ENCODE results near the gene SELPLG.
"Not testable (repeated sequence)": the region's sequence is repeated elsewhere in the genome, so short reads cannot be mapped to it uniquely, and the experiment has no call there.

Gene SELPLG

DNA sequence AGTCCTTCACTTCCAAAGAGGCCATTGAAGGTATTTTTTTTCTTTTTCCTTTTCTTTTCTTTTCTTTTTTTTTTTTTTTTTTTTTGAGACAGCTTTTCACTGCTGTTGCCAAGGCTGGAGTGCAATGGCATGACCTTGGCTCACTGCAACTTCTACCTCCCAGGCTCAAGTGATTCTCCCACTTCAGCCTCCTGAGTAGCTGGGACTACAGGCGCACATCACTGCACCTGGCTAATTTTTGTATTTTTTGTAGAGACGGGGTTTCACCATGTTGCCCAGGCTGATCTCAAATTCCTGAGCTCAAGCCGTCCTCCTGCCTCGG lies 14.8 kb downstream of the SELPLG start:
- not testable (repeated sequence) for DNase-seq (ENCODE audit: low read depth)

DNA sequence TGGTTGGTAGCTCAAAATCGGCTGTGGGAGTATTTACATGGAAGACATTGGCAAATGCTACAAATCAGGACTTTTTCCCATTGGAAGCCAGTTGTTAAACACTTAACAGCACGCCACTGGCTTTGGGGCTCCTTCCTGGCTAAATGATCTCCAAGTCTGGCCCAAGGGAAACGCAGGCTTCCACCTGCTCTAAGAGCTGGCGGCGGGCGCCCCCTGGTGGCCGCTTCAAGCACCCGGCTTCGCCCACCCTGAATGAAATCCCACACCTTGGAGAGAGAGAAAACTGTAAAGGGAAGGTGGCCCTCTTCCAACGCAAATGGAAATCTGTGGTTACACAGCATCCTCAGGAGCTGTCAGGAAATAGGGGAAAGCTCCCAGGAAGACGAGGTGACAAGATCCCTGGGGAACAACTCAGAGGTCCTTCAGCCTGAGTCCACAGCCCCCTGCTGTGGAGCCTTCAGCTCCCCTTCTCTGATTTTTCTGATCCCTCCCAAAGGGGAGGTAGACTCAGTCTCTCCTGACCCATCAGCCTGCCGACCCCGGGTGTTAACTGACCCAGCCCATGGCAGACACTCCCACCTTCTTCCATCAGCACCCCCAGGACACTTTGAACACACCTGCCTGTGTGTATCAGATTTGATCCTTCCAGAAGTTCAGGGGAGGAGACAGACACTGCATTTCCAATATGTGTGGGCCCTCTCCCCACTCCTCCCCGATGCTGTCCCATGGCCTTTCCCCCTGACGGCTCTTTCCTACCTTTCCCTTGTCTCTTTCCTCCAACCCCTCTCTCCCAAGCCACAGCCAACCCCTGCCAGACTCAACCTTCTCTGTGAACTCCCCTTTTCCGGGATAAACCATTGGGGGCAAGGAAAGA lies 15.4 kb downstream of the SELPLG start:
- DNase-seq (ENCODE audit: low read depth) = peak; percentile 73

DNA sequence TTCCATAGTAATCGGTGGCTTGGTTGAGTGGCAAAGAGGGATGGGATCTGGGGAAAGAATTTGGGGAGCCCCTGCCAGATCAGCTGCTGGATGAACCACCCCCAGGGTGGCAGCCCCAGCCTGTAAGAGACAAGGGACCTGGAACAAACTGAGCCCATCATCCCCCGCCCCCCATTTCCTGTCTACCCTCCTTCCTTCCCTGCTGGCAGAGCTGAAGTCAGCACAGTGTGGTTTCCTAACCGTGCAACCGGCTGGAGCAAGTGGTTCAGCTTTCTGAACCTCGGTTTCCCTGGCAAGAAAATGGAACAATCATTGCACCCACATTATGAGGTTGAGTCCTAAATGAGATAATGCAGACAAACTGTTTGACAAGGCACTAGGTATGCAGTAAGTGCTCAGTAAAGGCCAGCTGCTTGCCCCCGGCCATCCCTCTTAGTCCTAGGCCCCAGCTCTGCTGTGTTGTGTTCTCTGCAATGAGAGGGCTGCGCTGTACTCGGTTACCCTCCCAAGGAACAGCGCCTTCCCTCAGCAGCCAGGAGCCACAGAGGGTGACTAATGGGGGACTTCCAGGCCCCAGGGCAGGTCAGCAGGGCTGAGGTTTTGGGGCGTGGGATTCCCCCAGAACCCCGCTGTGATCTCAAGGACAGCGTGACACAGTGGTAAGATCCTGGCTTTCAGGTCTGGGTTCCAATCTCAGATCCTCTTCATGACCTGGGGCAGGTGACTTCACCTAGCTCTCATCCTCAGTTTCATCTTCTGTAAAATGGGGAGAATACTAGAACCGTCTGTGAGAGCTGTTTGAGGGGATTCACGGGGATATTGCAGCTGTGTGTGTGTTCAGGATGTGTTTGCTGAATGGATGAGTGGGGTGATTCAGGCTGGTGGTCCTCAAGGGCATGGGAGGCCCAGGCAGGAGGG lies 16.5 kb downstream of the SELPLG start:
- DNase-seq (ENCODE audit: low read depth) = no peak

DNA sequence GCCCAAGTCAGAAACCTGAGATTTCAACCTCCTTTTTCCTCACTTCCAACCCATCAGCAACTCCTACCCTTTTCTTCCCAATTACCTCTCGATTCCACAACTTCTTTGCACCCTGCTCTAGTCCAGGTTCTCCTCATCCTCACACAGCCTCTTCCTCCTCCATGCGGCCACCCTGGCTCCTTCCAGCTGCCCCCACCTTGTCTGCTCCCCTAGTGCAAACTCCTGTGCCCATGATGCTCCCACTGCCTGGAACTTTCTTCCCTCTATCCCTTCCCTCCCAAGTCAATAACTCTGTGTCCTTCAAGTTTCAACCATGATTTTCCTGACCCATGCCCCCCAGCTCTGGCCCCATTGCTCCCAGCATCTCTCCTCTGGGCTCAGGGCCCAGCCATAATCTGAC lies 17.3 kb downstream of the SELPLG start:
- DNase-seq (ENCODE audit: low read depth) = no peak

DNA sequence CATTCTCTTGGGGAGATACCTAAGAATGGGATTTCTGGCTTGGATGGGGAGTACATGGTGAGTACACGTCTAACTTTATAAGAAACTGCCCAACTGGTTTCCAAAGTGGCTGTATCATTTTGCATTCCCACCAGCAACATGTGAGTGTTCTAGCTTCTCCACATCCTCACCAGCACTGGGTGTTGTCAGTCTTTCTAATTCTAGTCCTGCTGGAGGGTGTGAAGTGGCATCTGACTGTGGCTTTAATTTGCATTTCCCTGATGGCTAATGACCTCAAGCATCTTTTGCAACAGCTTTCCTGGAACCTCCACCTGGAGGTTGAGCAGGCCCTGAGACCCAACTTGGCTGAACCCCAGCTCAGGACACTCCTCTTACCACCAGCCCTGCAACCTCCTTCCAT lies 17.8 kb downstream of the SELPLG start:
- no peak for DNase-seq (ENCODE audit: low read depth)

DNA sequence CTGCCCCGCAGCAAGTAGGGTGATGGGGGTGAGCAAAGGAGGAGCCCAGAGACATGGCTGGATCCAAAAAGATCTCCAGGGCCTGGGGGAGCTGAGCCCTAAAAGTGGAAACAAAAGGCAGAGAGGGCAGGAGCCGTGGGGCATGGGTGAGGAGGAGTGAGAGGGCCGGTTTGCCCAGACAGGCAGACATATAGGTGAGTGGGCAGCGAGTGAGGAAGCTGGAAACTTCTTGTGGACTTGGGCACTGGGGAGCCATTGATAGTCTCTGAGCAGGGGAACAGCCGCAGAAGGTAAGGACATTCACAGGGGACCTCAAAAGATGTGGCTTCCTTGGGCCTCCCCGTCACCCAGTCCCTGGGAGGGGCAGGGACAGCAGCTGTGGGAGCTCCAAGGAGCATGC lies 19.1 kb downstream of the SELPLG start:
- no peak for DNase-seq (ENCODE audit: low read depth)

DNA sequence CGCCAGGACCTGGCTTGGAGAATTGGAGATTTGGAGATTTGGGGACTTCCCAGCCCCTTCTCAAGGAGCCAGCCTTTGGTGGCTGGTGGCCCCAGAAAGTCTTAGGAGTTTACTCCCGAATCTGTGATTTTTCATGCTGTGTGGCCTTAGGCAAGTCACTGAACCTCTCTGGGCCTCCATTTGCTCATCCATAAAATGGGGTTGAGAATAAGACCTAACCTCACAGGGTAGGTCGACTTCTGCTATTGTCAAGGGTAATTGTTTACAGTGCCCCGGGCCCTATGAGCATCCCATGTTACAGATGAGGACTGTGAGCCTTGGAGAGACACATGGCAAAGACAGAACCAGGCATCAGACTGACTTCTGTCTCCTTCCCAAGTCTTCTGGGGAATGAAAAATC lies 19.7 kb downstream of the SELPLG start:
- no peak for DNase-seq (ENCODE audit: low read depth)

DNA sequence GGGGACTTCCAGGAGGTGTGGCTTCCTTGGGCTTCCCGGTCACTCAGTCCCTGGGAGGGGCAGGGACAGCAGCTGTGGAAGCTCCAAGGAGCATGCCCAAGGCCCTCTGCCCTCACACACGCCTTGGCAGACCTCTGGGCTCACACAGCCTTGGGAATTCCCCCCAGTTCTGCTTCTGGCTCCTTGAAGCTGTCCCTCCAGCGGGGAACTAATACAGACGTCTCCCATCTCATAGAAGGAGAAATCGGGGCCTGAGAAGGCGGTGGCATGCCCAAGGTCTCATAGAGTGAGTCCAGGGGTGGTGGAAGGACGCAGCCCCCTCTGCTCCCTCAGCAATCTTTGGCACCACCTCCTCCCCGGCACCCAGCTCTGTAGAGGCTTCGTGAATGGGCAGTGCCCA lies 20.1 kb downstream of the SELPLG start:
- no peak for DNase-seq (ENCODE audit: low read depth)

DNA sequence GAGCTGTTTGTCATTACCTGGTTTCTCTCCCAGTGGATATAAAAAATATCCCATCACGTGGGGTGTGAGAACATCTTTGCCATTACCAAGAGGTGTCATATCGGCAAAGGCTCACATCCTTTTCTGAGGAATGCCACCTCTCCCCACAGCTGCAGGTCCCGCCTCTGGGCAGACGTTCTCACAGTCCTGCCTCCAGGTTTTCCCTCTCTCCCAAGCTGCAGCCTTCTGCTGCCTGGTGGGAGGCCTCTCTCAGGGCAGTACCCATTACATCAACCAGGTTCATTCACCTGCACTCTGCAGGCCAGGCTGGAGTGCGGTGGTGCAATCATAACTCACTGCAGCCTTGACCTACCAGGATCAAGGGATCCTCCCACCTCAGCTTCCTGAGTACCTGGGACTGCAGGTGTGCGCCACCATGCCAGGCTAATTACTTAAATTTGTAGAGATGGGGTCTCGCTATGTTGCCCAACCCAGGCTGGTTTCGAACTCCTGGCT lies 20.9 kb downstream of the SELPLG start:
- peak; percentile 38 for DNase-seq (ENCODE audit: low read depth)

DNA sequence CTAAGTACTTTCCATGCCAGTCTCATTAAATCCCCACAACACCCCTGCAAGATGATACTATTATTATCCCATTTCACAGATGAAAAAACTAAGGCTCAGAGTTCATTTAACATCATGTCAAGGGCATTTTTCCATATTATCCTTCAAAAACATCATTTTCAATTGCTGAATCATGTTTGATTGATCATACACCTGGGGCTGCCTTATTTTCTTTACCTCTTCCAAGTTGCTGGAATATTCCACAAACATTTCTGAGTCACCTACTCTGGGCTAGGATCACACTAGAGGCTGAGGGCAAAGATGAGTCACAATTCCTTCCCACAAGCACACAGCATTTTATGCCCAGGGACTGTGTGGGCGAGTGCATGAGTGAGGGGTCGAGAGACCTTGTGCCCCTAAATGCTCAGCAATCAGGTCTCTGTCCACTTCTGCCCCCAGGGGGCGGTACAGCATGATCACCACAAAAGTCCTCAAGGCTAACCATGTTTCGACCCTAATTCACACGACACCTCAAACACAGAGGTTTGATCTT lies 21.7 kb downstream of the SELPLG start:
- peak; percentile 92 for DNase-seq (ENCODE audit: low read depth)

DNA sequence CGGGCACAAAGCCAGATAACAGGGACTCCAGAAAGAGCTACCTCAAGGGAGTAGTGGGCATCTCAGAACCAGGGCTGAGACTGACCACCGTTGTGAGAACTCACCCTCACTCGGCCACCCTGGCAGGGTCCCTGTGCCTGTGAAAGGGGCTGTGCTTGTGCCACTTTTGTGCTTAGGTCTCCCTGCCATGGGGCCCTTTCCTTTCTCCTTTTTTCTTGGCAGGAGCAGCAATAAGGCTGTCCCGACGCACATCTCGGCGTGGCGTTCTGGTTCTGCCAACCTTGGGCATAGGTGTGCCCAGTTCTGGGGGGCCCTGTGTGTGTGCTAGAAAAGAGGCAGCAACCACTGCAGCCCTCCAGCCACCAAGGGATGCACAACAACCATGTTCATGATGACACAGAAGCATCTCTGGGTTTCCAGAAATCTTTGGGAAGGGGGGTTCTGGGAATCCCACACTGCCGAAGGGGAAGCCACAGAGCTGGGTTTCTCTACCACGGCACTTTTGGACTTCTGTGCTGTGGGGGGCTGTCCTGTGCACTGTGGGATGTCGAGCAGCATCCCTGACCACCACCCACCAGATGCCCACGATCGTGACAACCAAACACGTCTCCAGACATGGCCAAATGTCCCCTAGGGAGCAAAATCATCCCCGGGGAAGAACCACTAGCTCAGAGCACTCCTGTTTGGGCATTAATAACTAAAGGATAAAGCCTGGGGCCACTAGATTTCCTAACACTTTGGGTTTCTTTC lies 22.7 kb downstream of the SELPLG start:
- no peak for DNase-seq (ENCODE audit: low read depth)

DNA sequence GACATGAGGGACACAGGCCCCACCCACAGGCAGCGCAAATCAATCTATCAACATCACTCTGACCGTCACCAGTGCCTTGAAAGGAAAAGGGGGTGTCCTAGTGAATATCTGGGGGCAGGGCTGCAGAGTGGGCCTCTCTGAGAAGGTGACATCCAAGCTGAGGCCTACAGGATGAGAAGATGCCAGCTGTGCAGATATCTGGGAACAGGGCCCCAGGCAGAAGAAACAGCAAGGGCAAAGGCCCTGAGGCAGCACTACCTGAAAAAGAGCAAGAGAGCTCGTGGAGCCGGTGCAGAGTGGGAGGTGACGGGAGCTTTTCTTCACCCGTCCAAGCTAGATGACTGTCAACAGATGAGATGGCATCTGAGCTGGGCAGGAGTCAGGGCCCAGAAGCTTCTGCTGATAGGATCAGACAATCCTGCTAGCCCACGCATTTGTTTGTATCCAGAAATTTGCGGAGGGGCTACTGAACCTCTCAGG lies 23.3 kb downstream of the SELPLG start:
- DNase-seq (ENCODE audit: low read depth) = no peak

DNA sequence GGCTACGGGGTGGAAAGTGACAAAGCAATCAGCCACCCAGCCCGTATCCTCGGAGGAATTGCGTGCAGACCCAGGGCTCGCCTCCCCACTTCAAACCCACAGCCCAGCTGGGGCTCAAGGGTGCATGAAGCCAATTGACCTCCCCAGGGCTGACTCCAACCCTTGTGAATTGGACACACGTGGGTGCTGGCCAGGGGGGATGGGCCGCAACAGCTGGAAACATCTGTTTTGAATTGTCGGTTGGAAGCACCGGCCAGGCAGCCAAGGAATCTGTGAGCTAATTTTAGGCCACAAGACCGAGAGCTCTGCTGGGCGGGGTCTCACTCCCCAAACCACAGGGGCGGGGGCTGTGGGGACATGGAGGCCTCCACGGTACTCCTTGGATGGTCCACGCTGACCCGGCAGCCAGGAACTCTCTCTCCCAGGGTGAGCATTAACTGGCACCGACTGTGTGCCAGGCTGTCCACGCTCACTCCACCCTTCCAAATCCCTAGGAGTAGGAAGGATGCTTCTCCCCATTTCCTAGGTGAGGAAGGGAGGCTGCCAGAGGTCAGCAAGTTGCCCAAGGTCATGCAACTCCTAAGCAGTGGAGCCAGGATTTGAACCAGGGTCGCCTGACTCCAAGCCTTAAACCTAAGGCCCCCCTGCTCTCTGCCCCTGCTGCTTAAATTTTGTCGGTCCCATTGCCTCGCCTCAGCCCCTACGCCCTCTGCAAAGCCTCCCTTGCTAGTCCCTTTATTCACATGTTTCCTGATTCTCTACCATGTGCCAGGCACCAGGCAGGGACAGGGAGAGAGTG lies 24.0 kb downstream of the SELPLG start:
- no peak for DNase-seq (ENCODE audit: low read depth)

DNA sequence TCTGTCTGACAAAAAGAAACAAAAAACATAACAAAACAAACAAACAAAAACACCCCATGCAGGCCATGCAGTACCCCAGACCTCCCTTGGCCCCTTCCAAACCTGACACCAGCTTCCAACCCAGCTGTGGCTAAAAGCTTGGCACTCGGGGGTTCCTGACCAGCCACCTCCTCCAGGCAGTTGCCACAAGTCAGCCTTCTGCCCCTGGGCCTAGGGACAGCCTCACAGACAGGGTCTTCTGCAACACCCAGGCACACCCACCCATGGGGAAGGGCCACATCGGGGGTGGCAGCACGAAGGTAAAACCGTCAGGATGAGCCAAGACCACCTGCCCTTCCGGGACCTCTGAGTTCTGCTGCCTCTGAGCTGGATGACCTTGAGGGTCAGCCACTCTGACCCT lies 25.1 kb downstream of the SELPLG start:
- no peak for DNase-seq (ENCODE audit: low read depth)

DNA sequence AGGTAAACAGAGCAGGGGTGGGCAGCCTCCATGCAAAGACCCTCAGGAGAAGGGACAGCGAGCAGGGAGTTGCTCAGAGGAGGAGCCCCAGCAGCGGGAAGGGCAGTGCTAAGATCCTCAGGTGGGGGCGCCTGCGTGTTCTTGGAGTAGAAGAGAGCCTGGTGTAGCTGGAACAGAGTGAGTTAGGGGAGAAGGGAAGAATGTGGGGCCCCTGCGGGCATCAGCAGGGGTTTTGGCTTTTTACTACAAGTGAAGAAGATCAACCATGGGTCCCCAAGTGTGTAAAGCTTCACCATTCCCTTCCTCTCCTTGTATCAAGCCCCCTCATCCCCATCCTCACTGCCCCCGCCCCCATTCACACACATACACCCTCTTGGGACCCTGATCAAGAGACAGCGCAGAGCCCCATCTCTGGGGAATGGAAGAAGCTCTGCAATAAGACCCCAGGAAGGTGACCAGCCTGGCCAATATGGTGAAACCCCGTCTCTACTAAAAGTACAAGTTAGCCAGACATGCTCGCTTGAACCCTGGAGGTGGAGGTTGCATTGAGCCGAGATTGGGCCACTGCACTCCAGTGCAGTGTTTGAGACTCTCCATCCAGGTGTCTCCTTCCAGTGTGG lies 25.6 kb downstream of the SELPLG start:
- DNase-seq (ENCODE audit: low read depth) = no peak

DNA sequence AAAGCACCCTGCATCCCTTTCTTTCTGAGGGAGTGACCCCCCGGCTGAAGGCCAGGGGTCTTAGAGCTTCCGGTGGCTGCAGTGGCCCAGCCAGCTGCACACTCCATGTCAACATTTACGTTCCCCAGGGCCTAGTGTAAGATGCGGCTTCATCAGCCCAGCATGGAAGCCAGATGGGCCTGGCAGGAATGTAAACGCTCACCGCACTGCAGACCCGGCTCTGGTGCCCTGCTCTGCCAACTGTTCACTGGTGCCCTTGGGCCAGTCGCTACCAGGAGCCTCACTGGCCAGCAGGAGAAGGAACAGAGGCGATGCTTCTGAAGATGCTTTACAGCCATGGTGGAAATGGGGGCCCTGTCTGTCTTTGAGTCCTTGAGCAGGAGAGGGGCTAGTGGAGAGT lies 27.2 kb downstream of the SELPLG start:
- DNase-seq (ENCODE audit: low read depth) = no peak

DNA sequence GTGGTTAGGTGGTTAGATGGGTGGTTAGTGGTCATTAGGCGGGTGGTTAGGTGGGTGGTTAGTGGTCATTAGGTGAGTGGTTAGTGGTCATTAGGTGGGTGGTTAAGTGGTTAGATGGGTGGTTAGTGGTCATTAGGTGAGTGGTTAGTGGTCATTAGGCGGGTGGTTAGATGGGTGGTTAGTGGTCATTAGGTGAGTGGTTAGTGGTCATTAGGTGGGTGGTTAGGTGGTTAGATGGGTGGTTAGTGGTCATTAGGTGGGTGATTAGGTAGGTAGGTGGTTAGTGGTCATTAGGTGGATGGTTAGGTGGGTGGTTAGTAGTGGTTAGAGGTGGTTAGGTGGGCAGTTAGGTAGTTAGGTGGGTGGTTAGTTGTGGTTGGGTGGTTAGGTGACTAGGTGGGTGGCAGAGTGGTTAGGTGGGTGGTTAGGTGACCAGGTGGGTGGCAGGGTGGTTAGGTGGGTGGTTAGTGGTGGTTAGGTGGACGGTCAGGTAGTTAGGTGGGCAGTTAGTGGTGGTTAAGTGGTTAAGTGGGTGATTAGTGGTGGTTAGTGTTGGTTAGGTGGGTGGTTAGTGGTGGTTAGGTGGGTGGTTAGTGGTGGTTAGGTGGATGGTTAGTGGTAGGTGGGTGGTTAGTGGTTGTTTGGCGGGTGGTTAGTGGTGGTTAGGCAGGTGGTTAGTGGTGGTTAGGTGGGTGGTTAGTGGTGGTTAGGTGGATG lies 27.8 kb downstream of the SELPLG start:
- no peak for DNase-seq (ENCODE audit: low read depth)

DNA sequence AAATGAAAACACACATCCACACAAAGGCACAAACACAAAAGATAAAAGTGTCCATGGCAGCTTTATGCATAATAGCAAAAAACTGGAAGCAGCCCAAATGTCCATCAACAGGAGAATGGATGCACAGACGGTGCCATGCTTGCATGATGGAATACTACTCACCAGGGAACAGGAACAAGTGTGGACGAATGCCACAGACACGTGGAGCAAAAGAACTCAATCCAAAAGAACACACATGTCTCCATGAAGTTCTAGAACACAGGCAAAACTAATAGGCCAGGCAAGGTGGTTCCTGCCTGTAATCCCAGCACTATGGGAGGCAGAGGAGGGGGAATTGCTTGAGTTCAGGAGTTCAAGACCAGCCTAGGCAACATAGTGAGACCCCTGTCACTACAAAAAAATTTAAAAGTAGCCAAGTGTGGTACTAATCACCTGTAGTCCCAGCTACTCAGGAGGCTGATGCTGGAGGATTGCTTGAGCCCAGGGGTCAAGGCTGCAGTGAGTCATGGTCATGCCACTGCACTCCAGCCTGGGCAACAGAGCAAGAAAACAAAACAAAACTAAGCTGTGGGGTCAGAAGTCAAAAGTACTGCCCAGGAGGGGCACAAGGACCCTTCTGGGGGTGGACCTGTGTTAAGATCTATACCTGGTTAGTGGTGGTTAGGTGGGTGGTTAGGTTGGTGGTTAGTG lies 28.5 kb downstream of the SELPLG start:
- DNase-seq (ENCODE audit: low read depth) = peak; percentile 54

DNA sequence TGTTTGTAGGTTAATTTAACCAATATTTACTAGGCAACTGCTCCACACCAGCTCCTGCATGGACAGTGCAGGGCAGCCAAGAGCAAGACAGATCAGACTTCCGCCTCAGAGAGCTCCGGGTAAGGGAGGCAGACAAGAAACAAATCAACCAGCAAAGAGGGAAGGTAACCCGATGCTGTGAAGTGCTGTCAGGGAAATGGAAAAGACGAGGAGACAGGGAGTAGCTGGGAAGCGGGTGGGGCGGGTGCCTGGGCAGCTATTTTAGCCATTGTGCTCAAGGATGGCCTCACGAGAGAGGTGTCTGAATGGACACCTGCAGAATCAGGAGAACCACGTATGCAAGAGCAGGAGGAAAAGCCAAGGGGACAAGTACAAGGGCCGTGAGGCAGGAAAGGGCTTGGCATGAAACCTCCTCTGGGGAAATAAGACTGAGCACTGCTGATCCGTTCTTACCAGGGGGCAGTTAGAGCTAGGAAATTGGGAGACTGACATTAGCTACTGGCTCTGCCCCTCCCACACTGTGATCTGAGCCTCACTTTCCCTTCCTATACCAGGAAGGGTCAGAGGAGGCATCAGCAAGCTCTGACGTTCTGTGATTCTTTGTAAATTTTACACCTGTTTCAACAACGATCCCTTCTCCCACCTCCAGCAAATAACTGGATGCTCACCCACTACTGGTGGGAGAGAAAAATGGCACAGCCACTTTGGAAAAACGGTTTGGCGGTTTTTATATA lies 29.3 kb downstream of the SELPLG start:
- DNase-seq (ENCODE audit: low read depth) = no peak

Data from amniotic epithelial cell (primary cell).